Thyroid gland (tissue), 4 donors: ENCODE data around the gene DNAH14.

Source experiments
- CTCF ChIP-seq, 6 experiments: fragments of 200-600 bp in 3 of 6; fragments of 450-650 bp in 3 of 6; sonication (generic) in 3 of 6; IDR thresholded peaks; one replicate each; pipeline ENCODE4 v1.5.1; 2016 to 2019; ENCODE audit warnings: antibody characterized with exemption in 6 of 6, mild to moderate bottlenecking in 2 of 6, inconsistent platforms in 1 of 6, moderate library complexity in 1 of 6
- POLR2A ChIP-seq, 2 donors: fragments of 450-650 bp; IDR thresholded peaks; one replicate each; pipeline ENCODE4 v1.6.1; 2017; ENCODE audit warnings: antibody characterized with exemption in 2 of 2, mild to moderate bottlenecking in 2 of 2, moderate library complexity in 1 of 2

GRCh38 chr1:224880593-224881307 lies 48.7 kb upstream of the DNAH14 start:
- no peak for TF ChIP-seq CTCF (IDR thresholded peaks at IDR 0.05)
- no peak for TF ChIP-seq POLR2A (IDR thresholded peaks at IDR 0.05)
